ENCODE measurements around the gene IPO13.

The IPO13 gene

GRCh38 chr1:44002165-44002564, 55.4 kb downstream of the IPO13 start:
- DNase-seq (ENCODE audit: low read depth, low spot score), result no peak
- no peak for TF ChIP-seq CTCF (IDR thresholded peaks at IDR 0.05; ENCODE audit: low read depth, low read length)
- no peak overlapping the region for H3K4me3 ChIP-seq (ENCODE audit: low read depth, low read length)
- in situ Hi-C loops (cut with HindIII; ENCODE audit: low sequenced_read_pairs), result no loop called here

DNA sequence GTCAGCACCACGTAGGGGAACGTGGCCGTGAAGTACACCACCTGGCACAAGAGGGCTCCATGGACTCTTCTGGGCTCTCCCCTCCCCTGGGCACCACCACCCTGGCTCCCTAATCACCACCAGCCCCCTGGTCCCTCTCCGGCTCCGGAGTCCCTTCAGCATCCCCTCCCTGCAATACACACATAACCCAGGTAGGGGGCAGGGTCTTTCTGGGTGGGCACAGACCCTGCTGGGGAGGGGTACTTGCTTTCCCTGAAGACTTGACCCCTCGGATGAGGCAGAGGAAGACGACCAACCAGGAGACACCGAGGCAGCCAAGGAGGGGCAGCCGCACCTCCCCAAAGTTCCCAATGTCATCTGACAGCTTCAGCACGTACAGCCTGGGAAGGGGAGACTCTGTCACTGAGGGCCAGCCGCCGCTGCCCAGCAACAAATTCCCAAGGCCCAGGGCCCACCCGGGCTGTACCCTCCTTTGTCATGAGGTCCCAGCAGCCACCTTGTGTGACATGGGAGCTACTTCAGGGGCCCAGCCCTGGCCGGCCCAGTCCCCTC, 55.9 kb downstream of the IPO13 start:
- TF ChIP-seq CTCF (IDR thresholded peaks at IDR 0.05; ENCODE audit: low read depth, low read length), result peak; percentile 46
- no peak for DNase-seq (ENCODE audit: low read depth, low spot score)
- in situ Hi-C loops (cut with HindIII; ENCODE audit: low sequenced_read_pairs), result no loop called here
- no peak overlapping the region for H3K4me3 ChIP-seq (ENCODE audit: low read depth, low read length)

DNA sequence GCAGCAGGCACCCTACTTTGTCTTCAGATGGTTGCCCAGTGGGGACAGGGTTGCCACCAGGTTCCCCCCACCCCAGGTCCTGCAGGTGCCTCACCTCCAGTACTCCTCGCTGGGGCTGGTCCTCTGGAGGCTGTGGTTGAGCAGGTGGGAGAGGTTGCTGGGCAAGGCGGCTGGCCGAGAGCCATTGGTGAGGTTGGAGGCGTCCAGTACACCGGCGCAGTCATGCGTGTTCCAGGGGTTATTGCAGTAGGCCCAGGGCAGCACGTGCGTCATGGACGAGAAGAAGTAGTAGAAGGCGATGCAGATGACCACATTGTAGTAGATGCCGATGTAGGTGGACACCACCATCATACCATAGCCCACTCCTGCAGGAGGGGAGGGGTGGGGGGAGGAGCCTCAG, 61.5 kb downstream of the IPO13 start:
- no peak for DNase-seq (ENCODE audit: low read depth, low spot score)
- no peak overlapping the region for H3K4me3 ChIP-seq (ENCODE audit: low read depth, low read length)
- TF ChIP-seq CTCF (IDR thresholded peaks at IDR 0.05; ENCODE audit: low read depth, low read length), result no peak
- in situ Hi-C loops (cut with HindIII; ENCODE audit: low sequenced_read_pairs), result no loop called here

GRCh38 chr1:44010935-44011471, 64.3 kb downstream of the IPO13 start:
- H3K4me3 ChIP-seq (ENCODE audit: low read depth, low read length), result no peak overlapping the region
- in situ Hi-C loops (cut with HindIII; ENCODE audit: low sequenced_read_pairs), result no loop called here
- DNase-seq (ENCODE audit: low read depth, low spot score), result no peak
- TF ChIP-seq CTCF (IDR thresholded peaks at IDR 0.05; ENCODE audit: low read depth, low read length), result no peak

GRCh38 chr1:44012404-44012803, 65.7 kb downstream of the IPO13 start:
- TF ChIP-seq CTCF (IDR thresholded peaks at IDR 0.05; ENCODE audit: low read depth, low read length), result no peak
- in situ Hi-C loops (cut with HindIII; ENCODE audit: low sequenced_read_pairs), result no loop called here
- H3K4me3 ChIP-seq (ENCODE audit: low read depth, low read length), result no peak overlapping the region
- DNase-seq (ENCODE audit: low read depth, low spot score), result no peak

GRCh38 chr1:44012941-44013609, 66.3 kb downstream of the IPO13 start:
- no peak for DNase-seq (ENCODE audit: low read depth, low spot score)
- no peak overlapping the region for H3K4me3 ChIP-seq (ENCODE audit: low read depth, low read length)
- in situ Hi-C loops (cut with HindIII; ENCODE audit: low sequenced_read_pairs), result no loop called here
- no peak for TF ChIP-seq CTCF (IDR thresholded peaks at IDR 0.05; ENCODE audit: low read depth, low read length)
